OCI-LY1 (cell line): Measurements from ENCODE around the gene RAB40B.

Source experiments
- EZH2 ChIP-seq: fragments of 200-600 bp; sonication (generic), shearing (Covaris generic); IDR thresholded peaks from 2 replicates; pipeline ENCODE4 v1.8.0; 2017; ENCODE audit warnings: borderline replicate concordance, mixed run types, mild to moderate bottlenecking, antibody characterized with exemption, low read length, moderate library complexity, mixed read lengths
- TF ChIP-seq, protein P1 (sequence below): fragments of 200-600 bp; sonication (generic), shearing (Covaris generic); IDR thresholded peaks from 2 replicates; pipeline ENCODE4 v1.5.1; 2017; ENCODE audit warnings: mild to moderate bottlenecking, antibody characterized with exemption, low read length, moderate library complexity, mixed read lengths

DNA sequence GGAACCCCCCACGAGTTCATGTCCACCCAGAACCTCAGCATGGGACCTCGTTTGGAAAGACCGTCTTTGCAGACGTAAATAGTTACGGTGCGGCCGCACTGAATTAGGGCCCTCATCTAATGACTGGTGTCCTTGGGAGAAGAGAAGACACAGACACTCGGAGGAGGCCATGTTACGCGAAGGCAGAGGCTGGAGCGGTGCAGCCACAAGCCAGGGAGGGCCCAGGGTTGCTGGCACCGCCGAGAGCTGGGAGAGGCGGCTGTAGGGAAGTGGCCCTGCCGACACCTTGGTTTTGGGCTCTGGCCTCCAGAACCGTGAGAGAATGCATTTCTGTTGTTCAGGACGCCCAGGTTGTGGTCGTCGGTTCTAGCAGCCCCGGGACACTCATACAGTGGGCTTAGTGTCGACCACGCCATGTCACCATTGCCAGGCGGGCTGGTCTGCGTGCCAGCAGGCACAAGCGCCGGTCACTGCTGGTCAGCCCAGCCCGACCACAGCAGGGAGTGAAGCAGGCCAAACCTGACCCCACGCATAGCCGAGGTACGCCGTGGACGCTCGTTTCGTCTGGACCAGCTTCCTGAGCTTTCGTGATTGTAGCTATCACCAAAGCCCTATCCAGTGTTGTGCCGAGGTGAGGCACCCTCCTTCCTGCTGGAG, 39.6 kb downstream of the RAB40B start:
- TF ChIP-seq, protein P1, sequence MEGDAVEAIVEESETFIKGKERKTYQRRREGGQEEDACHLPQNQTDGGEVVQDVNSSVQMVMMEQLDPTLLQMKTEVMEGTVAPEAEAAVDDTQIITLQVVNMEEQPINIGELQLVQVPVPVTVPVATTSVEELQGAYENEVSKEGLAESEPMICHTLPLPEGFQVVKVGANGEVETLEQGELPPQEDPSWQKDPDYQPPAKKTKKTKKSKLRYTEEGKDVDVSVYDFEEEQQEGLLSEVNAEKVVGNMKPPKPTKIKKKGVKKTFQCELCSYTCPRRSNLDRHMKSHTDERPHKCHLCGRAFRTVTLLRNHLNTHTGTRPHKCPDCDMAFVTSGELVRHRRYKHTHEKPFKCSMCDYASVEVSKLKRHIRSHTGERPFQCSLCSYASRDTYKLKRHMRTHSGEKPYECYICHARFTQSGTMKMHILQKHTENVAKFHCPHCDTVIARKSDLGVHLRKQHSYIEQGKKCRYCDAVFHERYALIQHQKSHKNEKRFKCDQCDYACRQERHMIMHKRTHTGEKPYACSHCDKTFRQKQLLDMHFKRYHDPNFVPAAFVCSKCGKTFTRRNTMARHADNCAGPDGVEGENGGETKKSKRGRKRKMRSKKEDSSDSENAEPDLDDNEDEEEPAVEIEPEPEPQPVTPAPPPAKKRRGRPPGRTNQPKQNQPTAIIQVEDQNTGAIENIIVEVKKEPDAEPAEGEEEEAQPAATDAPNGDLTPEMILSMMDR = no peak
- TF ChIP-seq EZH2 = no peak
